H1 (cell line): Measurements from ENCODE around the gene CD276. TPM values are rescaled to one million over a fixed set of nuclear protein-coding genes. Genes with fewer than 3 reads are reported as not detected.

Experiments used
- CTCF ChIP-seq, 3 experiments: IDR thresholded peaks; 1 replicate in 2 of 3; 2 replicates in 1 of 3; pipeline versions ENCODE4 v1.5.1 to v1.6.1; 2011; ENCODE audit warnings: low read length in 3 of 3, mild to moderate bottlenecking in 3 of 3, inconsistent platforms in 2 of 3, low read depth in 1 of 3, moderate library complexity in 1 of 3; ENCODE audit not compliant: insufficient read depth in 1 of 3; ENCODE audit errors: control extremely low read depth in 1 of 3
- FOSL1 ChIP-seq: IDR thresholded peaks from 2 replicates; pipeline ENCODE4 v1.6.1; 2011; ENCODE audit warnings: mild to moderate bottlenecking, low read depth, low read length, moderate library complexity; ENCODE audit not compliant: insufficient read depth
- USF2 ChIP-seq: IDR thresholded peaks from 2 replicates; pipeline ENCODE4 v1.6.1; 2011; ENCODE audit warnings: low read length, improper control_type of control experiment
- polyA plus RNA-seq, 7 experiments: library from polyadenylated mRNA; depleted of rRNA in 3 of 7; stranded (reverse) in 5 of 7; unstranded in 2 of 7; fragments of >200 nt in 5 of 7; fragments of 200-250 nt in 2 of 7; gene quantifications; 1 replicate in 5 of 7; 2 replicates in 1 of 7; 4 replicates in 1 of 7; pipeline versions ENCODE4 v1.2.1 to v1.2.3, GENCODE V29; 2011 to 2013; ENCODE audit warnings: missing spikeins in 2 of 7, mixed read lengths in 2 of 7
- total RNA-seq: library from RNA; stranded (reverse); fragmentation: NEBNext Ultra II Directional; extraction: Animal tissue kit (Norgen Biotek cat#: 25700); gene quantifications from 2 replicates; pipeline ENCODE4 v1.2.1, GENCODE V29; 2021
- TF ChIP-seq, protein P1 (sequence below): fragments of 300-600 bp; sonication (generic); IDR thresholded peaks from 2 replicates; pipeline ENCODE4 v1.7.1; 2012; ENCODE audit warnings: low read length, moderate library complexity, mild to moderate bottlenecking, inconsistent platforms; ENCODE audit not compliant: insufficient replicate concordance
- TF ChIP-seq, protein P2 (sequence below): IDR thresholded peaks from 2 replicates; pipeline ENCODE4 v1.6.1; 2012; ENCODE audit warnings: low read length, inconsistent platforms

CD276 gene
- total and polyA plus RNA-seq, 2 of the 8 experiments (the other 6 are each of a cell fraction or from before 2014, with no cell fraction given): 156 to 158 TPM

DNA sequence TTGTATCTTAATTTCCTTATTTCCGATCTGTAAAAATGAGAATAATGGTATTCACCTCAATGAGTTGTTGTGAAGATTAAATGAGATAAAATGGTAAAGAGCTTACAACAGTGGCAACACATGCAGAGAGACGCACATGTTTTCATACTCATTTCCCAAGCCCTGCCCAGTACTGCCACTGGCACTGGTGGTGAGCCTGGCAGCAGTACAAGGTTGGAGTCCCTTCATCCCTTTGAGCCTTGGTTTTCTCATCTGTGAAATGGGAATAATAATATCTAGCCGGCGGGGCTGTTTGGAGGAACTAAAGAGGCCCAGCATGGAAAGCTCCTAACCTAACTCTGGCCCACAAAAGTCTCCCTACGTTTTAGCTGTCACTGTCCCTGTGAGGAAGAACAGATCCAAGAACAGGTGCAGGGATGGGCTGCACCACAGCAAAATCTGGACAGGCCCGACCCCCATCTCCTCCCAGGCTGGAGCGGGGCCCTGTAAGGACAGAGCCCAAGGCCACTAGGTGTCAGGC lies 866 bp upstream of the CD276 start (continued):
- TF ChIP-seq, protein P1, sequence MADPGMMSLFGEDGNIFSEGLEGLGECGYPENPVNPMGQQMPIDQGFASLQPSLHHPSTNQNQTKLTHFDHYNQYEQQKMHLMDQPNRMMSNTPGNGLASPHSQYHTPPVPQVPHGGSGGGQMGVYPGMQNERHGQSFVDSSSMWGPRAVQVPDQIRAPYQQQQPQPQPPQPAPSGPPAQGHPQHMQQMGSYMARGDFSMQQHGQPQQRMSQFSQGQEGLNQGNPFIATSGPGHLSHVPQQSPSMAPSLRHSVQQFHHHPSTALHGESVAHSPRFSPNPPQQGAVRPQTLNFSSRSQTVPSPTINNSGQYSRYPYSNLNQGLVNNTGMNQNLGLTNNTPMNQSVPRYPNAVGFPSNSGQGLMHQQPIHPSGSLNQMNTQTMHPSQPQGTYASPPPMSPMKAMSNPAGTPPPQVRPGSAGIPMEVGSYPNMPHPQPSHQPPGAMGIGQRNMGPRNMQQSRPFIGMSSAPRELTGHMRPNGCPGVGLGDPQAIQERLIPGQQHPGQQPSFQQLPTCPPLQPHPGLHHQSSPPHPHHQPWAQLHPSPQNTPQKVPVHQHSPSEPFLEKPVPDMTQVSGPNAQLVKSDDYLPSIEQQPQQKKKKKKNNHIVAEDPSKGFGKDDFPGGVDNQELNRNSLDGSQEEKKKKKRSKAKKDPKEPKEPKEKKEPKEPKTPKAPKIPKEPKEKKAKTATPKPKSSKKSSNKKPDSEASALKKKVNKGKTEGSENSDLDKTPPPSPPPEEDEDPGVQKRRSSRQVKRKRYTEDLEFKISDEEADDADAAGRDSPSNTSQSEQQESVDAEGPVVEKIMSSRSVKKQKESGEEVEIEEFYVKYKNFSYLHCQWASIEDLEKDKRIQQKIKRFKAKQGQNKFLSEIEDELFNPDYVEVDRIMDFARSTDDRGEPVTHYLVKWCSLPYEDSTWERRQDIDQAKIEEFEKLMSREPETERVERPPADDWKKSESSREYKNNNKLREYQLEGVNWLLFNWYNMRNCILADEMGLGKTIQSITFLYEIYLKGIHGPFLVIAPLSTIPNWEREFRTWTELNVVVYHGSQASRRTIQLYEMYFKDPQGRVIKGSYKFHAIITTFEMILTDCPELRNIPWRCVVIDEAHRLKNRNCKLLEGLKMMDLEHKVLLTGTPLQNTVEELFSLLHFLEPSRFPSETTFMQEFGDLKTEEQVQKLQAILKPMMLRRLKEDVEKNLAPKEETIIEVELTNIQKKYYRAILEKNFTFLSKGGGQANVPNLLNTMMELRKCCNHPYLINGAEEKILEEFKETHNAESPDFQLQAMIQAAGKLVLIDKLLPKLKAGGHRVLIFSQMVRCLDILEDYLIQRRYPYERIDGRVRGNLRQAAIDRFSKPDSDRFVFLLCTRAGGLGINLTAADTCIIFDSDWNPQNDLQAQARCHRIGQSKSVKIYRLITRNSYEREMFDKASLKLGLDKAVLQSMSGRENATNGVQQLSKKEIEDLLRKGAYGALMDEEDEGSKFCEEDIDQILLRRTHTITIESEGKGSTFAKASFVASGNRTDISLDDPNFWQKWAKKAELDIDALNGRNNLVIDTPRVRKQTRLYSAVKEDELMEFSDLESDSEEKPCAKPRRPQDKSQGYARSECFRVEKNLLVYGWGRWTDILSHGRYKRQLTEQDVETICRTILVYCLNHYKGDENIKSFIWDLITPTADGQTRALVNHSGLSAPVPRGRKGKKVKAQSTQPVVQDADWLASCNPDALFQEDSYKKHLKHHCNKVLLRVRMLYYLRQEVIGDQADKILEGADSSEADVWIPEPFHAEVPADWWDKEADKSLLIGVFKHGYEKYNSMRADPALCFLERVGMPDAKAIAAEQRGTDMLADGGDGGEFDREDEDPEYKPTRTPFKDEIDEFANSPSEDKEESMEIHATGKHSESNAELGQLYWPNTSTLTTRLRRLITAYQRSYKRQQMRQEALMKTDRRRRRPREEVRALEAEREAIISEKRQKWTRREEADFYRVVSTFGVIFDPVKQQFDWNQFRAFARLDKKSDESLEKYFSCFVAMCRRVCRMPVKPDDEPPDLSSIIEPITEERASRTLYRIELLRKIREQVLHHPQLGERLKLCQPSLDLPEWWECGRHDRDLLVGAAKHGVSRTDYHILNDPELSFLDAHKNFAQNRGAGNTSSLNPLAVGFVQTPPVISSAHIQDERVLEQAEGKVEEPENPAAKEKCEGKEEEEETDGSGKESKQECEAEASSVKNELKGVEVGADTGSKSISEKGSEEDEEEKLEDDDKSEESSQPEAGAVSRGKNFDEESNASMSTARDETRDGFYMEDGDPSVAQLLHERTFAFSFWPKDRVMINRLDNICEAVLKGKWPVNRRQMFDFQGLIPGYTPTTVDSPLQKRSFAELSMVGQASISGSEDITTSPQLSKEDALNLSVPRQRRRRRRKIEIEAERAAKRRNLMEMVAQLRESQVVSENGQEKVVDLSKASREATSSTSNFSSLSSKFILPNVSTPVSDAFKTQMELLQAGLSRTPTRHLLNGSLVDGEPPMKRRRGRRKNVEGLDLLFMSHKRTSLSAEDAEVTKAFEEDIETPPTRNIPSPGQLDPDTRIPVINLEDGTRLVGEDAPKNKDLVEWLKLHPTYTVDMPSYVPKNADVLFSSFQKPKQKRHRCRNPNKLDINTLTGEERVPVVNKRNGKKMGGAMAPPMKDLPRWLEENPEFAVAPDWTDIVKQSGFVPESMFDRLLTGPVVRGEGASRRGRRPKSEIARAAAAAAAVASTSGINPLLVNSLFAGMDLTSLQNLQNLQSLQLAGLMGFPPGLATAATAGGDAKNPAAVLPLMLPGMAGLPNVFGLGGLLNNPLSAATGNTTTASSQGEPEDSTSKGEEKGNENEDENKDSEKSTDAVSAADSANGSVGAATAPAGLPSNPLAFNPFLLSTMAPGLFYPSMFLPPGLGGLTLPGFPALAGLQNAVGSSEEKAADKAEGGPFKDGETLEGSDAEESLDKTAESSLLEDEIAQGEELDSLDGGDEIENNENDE: no peak
- TF ChIP-seq USF2 (no peak), CTCF (IDR thresholded peaks at IDR 0.05; ENCODE audit: control extremely low read depth in 1 of 3, insufficient read depth in 1 of 3, low read depth in 1 of 3, low read length in 3 of 3) (peak in 2 of 3 experiments; percentile 32 to 40; a peak in 3 of 4 replicates), FOSL1 (no peak)
- TF ChIP-seq, protein P2, sequence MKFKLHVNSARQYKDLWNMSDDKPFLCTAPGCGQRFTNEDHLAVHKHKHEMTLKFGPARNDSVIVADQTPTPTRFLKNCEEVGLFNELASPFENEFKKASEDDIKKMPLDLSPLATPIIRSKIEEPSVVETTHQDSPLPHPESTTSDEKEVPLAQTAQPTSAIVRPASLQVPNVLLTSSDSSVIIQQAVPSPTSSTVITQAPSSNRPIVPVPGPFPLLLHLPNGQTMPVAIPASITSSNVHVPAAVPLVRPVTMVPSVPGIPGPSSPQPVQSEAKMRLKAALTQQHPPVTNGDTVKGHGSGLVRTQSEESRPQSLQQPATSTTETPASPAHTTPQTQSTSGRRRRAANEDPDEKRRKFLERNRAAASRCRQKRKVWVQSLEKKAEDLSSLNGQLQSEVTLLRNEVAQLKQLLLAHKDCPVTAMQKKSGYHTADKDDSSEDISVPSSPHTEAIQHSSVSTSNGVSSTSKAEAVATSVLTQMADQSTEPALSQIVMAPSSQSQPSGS: no peak
